GM12874 (cell line): ENCODE results near the gene RFXANK.

ENCODE experiments used
- TF ChIP-seq, protein P1 (sequence below): IDR thresholded peaks from 2 replicates; pipeline ENCODE4 v1.5.1; 2011; ENCODE audit warnings: low read depth, mild to moderate bottlenecking, control low read depth, low read length, moderate library complexity; ENCODE audit not compliant: insufficient read depth

The RFXANK gene

DNA sequence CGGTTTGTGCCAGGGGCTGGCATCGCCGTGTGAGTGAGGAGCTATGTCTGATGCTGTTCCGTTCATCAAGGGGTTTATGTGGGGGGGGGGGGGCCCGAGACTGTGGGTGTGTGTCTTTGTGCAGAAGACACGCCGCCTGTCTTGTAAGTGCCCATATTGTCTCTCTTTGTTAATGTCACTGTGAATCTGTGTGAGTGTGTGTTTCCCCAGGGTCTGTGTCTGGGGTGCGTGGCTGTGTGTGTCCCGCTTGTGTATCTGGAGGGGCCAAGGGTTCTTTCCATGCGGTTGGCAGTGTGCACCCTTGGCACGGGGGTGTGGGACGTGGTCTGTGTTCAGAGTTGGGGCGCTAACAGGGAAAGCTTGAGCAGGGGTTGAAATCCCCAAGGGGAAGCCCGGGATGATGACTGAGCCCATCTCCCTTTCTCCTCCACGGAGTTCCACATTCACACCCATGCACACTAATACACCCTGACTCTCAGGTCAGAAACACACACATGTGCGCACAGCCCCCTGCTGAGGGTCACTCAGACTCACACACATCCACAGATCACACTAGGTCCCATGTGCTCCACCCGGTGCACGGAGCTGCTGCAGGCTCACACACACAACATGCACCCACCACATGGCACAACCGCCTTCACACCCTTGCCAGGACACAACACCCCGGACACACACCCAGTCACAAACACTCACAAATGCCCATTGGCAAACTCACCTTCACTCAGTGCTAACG, 21.5 kb downstream of the RFXANK start:
- TF ChIP-seq, protein P1, sequence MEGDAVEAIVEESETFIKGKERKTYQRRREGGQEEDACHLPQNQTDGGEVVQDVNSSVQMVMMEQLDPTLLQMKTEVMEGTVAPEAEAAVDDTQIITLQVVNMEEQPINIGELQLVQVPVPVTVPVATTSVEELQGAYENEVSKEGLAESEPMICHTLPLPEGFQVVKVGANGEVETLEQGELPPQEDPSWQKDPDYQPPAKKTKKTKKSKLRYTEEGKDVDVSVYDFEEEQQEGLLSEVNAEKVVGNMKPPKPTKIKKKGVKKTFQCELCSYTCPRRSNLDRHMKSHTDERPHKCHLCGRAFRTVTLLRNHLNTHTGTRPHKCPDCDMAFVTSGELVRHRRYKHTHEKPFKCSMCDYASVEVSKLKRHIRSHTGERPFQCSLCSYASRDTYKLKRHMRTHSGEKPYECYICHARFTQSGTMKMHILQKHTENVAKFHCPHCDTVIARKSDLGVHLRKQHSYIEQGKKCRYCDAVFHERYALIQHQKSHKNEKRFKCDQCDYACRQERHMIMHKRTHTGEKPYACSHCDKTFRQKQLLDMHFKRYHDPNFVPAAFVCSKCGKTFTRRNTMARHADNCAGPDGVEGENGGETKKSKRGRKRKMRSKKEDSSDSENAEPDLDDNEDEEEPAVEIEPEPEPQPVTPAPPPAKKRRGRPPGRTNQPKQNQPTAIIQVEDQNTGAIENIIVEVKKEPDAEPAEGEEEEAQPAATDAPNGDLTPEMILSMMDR = no peak

DNA sequence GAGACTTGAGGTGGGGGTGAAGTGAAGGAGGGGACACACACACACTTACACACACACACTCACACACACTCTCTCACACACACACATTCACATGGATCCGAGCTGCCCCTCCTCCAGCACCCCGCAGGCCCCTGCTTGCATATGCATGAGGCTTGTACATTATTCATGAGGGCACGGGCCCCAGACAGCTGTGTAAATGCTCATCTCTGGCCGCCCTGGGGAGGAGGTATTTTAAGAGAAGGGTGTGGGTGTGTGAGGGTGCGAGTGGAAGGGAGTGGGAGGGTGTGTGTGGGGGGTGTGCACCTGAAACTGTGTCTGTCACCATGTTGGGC, 22.1 kb downstream of the RFXANK start:
- TF ChIP-seq, protein P1 = no peak

DNA sequence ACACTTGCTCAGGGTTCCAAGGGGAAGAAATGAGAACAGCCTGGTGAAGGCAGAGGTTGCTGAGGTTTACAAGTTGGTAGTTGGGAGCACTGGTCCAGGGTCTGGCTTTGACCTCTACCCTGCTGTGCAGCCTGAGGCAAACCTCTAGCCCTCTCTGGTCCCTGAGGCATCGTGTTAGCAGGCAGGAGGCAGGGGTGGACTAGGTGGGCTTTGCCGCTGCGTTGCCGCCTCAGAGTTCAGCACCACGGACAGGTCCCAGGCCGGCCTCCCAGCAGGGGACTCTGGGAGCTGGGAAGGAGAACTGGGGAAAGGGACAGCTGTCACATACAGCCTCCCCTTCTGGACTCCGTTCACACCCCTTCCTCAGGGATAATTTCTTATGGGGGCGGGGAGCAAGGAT, 22.8 kb downstream of the RFXANK start:
- TF ChIP-seq, protein P1 = no peak

DNA sequence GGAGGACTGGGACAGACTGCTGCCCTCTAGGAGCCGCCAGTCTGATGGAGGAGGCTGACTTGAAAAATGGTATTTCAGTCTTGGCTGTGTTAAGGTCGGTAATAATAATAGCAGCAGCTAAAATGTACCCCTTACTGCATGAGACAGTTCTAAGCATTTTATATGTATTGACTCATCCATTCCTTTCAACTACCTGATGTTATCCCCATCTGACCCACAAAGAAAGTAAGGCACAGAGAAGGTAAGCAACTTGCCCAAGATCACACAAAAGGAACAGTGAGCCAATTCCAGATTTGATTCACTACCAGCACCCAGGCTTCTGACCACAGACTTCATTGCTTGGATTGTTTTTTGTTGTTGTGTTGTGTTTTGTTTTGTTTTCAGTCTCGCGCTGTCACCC, 23.7 kb downstream of the RFXANK start:
- TF ChIP-seq, protein P1 = no peak

DNA sequence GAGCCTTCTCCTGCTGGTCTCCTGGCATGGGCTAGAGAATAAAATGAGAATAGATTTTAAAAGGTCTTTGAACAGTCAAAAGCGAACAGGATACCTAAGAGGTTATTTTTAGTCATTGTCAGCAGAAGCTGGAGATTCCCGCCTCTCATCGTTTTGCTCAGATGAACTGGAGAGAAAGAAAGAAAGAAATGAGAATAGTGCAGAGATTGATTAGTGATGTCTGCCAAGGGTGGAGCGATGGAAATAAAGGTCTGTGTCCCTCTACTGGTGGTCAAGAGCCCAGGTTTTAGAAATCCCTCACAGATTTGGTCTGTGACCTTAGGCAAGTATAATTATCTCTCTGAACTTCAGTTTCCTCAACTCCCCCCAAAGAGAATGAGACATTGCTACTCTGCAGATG, 25.0 kb downstream of the RFXANK start:
- TF ChIP-seq, protein P1 = no peak

DNA sequence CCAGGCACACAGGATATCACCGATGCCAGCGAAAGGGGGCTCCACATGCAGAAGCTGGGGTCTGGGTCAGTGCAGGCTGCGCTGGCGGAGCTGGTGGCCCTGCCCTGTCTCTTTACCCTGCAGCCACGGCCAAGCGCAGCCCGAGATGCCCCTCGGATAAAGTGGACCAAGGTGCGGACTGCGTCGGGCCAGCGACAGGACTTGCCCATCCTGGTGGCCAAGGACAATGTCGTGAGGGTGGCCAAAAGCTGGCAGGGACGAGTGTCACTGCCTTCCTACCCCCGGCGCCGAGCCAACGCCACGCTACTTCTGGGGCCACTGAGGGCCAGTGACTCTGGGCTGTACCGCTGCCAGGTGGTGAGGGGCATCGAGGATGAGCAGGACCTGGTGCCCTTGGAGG, 26.9 kb downstream of the RFXANK start:
- TF ChIP-seq, protein P1 = no peak

DNA sequence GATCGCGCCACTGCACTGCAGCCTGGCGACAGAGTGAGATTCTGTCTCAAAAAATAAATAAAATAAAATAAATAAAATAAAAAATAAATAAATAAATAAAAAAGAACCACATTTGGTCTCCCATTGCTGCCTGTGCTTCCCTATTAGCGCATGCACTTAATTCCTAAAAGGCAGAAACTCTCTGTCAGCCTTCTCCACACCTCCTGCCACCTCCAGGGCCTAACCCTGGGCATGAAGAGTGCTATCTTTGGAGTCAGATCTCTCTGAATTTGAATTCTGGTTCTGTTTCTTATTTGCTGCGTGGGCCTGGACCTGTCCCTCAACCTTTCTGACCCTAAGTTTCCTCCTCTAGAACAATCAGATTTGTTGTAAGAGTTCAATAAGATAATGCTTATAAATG, 31.0 kb downstream of the RFXANK start:
- TF ChIP-seq, protein P1 = no peak
